Neural progenitor cell (in vitro differentiated cells): Measurements from ENCODE around the gene TMEM117. TPM values are rescaled to one million over a fixed set of nuclear protein-coding genes. Genes with fewer than 3 reads are reported as not detected.
A peak's percentile ranks its signal among the peaks of the same experiment; 100 is the strongest.

Source experiments
- DNase-seq: peaks from one replicate; pipeline ENCODE4 v3.0.0-alpha.2; 2016; ENCODE audit warnings: low spot score
- H2AFZ ChIP-seq: fragments of 200-600 bp; sonication (generic); replicated peaks from 2 replicates; pipeline ENCODE4 v1.6.1; 2016; ENCODE audit warnings: antibody characterized with exemption
- H3F3A ChIP-seq: fragments of 200-600 bp; sonication (generic); 2 replicates; pipeline ENCODE4 v1.6.1; 2016; ENCODE audit warnings: antibody characterized with exemption, low read depth
- H3K27ac ChIP-seq: fragments of 200-600 bp; sonication (generic); 2 replicates; pipeline ENCODE4 v1.5.1; 2016; ENCODE audit warnings: mild to moderate bottlenecking
- H3K27me3 ChIP-seq: fragments of 200-600 bp; sonication (generic); 2 replicates; pipeline ENCODE4 v1.6.1; 2016; ENCODE audit warnings: mild to moderate bottlenecking, moderate library complexity
- H3K36me3 ChIP-seq: fragments of 200-600 bp; sonication (generic); 2 replicates; pipeline ENCODE4 v1.5.1; 2016
- H3K4me1 ChIP-seq: fragments of 200-600 bp; sonication (generic); 2 replicates; pipeline ENCODE4 v1.6.1; 2016; ENCODE audit warnings: mixed run types
- H3K4me2 ChIP-seq: fragments of 200-600 bp; sonication (generic); 2 replicates; pipeline ENCODE4 v1.6.1; 2016
- H3K4me3 ChIP-seq: fragments of 200-600 bp; sonication (generic); 2 replicates; pipeline ENCODE4 v1.5.1; 2016
- H3K79me2 ChIP-seq: fragments of 200-600 bp; sonication (generic); 2 replicates; pipeline ENCODE4 v1.6.1; 2016; ENCODE audit warnings: low read depth
- H3K9ac ChIP-seq: fragments of 200-600 bp; sonication (generic); 2 replicates; pipeline ENCODE4 v1.6.1; 2016
- H3K9me3 ChIP-seq: fragments of 200-600 bp; sonication (generic); 2 replicates; pipeline ENCODE4 v1.5.1; 2016; ENCODE audit warnings: low read depth
- H4K20me1 ChIP-seq: fragments of 200-600 bp; sonication (generic); 2 replicates; pipeline ENCODE4 v1.6.1; 2016; ENCODE audit warnings: low read depth
- H3K27ac Mint-ChIP-seq: 3 replicates; pipeline ENCODE4 v1.8.0; 2021; ENCODE audit warnings: mixed read lengths
- H3K27me3 Mint-ChIP-seq: 2 replicates; pipeline ENCODE4 v1.8.0; 2022; ENCODE audit warnings: low read depth, mild to moderate bottlenecking, inconsistent platforms, moderate library complexity, mixed read lengths; ENCODE audit not compliant: insufficient read depth
- H3K36me3 Mint-ChIP-seq: 3 replicates; pipeline ENCODE4 v1.8.0; 2021; ENCODE audit warnings: mixed read lengths
- H3K4me1 Mint-ChIP-seq: 3 replicates; pipeline ENCODE4 v1.8.0; 2021; ENCODE audit warnings: mixed read lengths
- H3K4me3 Mint-ChIP-seq: 3 replicates; pipeline ENCODE4 v1.8.0; 2021; ENCODE audit warnings: mild to moderate bottlenecking, moderate library complexity, mixed read lengths
- H3K9me3 Mint-ChIP-seq: 3 replicates; pipeline ENCODE4 v1.8.0; 2020; ENCODE audit warnings: mixed read lengths
- CTCF ChIP-seq: fragments of 200-600 bp; sonication (generic); IDR thresholded peaks from 2 replicates; pipeline ENCODE4 v1.5.1; 2017; ENCODE audit warnings: antibody characterized with exemption, mild to moderate bottlenecking
- EZH2 ChIP-seq: fragments of 200-600 bp; sonication (generic); IDR thresholded peaks from 2 replicates; pipeline ENCODE4 v1.6.1; 2017; ENCODE audit warnings: antibody characterized with exemption, mild to moderate bottlenecking, moderate library complexity
- EZH2phosphoT487 ChIP-seq: fragments of 200-600 bp; sonication (generic); IDR thresholded peaks from 2 replicates; pipeline ENCODE4 v1.6.1; 2017; ENCODE audit warnings: antibody characterized with exemption
- total RNA-seq: library from RNA; depleted of rRNA; stranded (reverse); fragments of >200 nt; gene quantifications from 2 replicates; pipeline ENCODE4 v1.2.3, GENCODE V29; 2015; ENCODE audit warnings: low replicate concordance

Gene TMEM117
- total RNA-seq, 1 donor from 2014 or later = 1.6 TPM

DNA sequence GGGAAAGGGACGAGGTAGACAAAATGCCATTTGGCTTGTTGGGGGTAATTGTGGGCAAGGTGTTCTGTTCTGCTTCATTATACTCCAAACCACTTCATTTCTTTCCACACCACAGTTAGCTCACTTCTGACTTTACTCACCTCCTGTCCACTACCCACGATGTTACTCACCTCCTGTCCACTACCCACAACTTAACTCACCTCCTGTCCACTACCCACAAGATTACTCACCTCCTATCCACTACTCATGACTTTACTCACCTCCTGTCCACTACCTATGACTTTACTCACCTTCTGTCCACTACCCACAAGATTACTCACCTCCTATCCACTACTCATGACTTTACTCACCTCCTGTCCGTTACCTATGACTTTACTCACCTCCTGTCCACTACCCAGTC, 19.7 kb upstream of the TMEM117 start:
- H3K4me1 Mint-ChIP-seq = no peaks in the 10 kb centered on the region
- no peaks in the 10 kb centered on the region for H3K4me1 ChIP-seq
- no peak overlapping the region for H3K27ac Mint-ChIP-seq
- no peaks in the 10 kb centered on the region for H3K27me3 Mint-ChIP-seq
- H3K4me3 Mint-ChIP-seq = no peak overlapping the region
- no peaks in the 10 kb centered on the region for H3K36me3 ChIP-seq
- no peak overlapping the region for H2AFZ ChIP-seq
- H3K9me3 Mint-ChIP-seq = no peaks in the 10 kb centered on the region
- H3K9ac ChIP-seq = no peak overlapping the region
- no peaks in the 10 kb centered on the region for H4K20me1 ChIP-seq
- H3F3A ChIP-seq = no peaks in the 10 kb centered on the region
- no peak overlapping the region for H3K4me3 ChIP-seq
- no peaks in the 10 kb centered on the region for H3K36me3 Mint-ChIP-seq
- H3K79me2 ChIP-seq = no peaks in the 10 kb centered on the region
- no peak for TF ChIP-seq CTCF
- no peak for TF ChIP-seq EZH2phosphoT487
- no peak for TF ChIP-seq EZH2
- no peaks in the 10 kb centered on the region for H3K9me3 ChIP-seq
- DNase-seq = no peak
- no peaks in the 10 kb centered on the region for H3K27me3 ChIP-seq
- no peak overlapping the region for H3K27ac ChIP-seq
- H3K4me2 ChIP-seq = no peak overlapping the region

DNA sequence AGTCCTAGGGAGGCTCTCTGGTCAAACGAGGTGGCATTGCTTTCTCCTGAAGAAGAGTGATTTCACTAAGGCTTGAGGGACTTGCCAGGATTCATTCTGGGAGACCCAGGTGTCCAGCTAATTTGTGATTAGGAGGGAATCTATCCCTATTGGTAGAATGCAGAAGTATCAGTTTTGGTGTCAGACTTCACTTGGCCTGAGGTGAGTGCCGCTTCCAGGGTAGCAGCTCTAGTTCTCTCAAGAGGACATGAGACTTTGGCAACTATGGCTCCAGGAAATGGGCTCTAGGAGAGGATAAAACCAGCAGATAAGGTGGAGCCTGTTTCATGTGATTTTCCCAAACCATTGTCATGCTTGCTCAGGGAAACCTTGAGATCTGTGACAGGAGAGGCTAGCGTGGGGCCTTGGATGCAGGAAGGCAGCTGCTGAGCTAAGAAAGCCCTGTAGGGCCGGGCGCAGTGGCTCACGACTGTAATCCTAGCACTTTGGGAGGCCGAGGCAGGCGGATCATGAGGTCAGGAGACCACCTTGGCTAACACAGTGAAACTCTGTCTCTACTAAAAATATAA, 11.6 kb upstream of the TMEM117 start:
- Histone ChIP-seq H3K4me2 (no peak overlapping the region), H2AFZ (peak overlapping the region; percentile 72), H3K9ac (no peak overlapping the region), H3K4me3 (no peak overlapping the region), H3K27ac (no peak overlapping the region), H3F3A (no peaks in the 10 kb centered on the region), H3K27me3 (no peaks in the 10 kb centered on the region), H3K4me1 (no peaks in the 10 kb centered on the region), H4K20me1 (no peaks in the 10 kb centered on the region), H3K9me3 (no peaks in the 10 kb centered on the region), H3K79me2 (no peaks in the 10 kb centered on the region), H3K36me3 (no peaks in the 10 kb centered on the region)
- Mint-ChIP-seq H3K27ac (no peak overlapping the region), H3K4me3 (no peak overlapping the region), H3K4me1 (no peaks in the 10 kb centered on the region), H3K9me3 (no peaks in the 10 kb centered on the region), H3K36me3 (no peaks in the 10 kb centered on the region), H3K27me3 (no peaks in the 10 kb centered on the region)
- TF ChIP-seq CTCF (no peak), EZH2 (no peak), EZH2phosphoT487 (no peak)
- no peak for DNase-seq

- Histone ChIP-seq H3K9me3 (no peaks in the 10 kb centered on the region), H3K27ac (no peak overlapping the region), H3K4me3 (no peak overlapping the region), H3F3A (no peaks in the 10 kb centered on the region), H3K4me2 (no peak overlapping the region), H3K27me3 (no peaks in the 10 kb centered on the region), H3K79me2 (no peaks in the 10 kb centered on the region), H3K36me3 (no peaks in the 10 kb centered on the region), H4K20me1 (no peaks in the 10 kb centered on the region), H3K4me1 (no peaks in the 10 kb centered on the region), H3K9ac (no peak overlapping the region), H2AFZ (no peak overlapping the region)
- no peak overlapping the region for H3K27ac Mint-ChIP-seq
- H3K9me3 Mint-ChIP-seq = no peaks in the 10 kb centered on the region
- H3K4me1 Mint-ChIP-seq = no peaks in the 10 kb centered on the region
- H3K27me3 Mint-ChIP-seq = no peaks in the 10 kb centered on the region
- no peaks in the 10 kb centered on the region for H3K36me3 Mint-ChIP-seq
- DNase-seq = no peak
- H3K4me3 Mint-ChIP-seq = no peak overlapping the region
- no peak for TF ChIP-seq EZH2phosphoT487
- TF ChIP-seq EZH2 = no peak
- TF ChIP-seq CTCF = no peak
Measured at GRCh38 chr12:43826681-43827080, 9.2 kb upstream of the TMEM117 start.
